ENCODE data around the gene CWH43.
A peak's percentile ranks its signal among the peaks of the same experiment; 100 is the strongest.
"Not testable (repeated sequence)": the region's sequence is repeated elsewhere in the genome, so short reads cannot be mapped to it uniquely, and the experiment has no call there.

Gene CWH43

DNA sequence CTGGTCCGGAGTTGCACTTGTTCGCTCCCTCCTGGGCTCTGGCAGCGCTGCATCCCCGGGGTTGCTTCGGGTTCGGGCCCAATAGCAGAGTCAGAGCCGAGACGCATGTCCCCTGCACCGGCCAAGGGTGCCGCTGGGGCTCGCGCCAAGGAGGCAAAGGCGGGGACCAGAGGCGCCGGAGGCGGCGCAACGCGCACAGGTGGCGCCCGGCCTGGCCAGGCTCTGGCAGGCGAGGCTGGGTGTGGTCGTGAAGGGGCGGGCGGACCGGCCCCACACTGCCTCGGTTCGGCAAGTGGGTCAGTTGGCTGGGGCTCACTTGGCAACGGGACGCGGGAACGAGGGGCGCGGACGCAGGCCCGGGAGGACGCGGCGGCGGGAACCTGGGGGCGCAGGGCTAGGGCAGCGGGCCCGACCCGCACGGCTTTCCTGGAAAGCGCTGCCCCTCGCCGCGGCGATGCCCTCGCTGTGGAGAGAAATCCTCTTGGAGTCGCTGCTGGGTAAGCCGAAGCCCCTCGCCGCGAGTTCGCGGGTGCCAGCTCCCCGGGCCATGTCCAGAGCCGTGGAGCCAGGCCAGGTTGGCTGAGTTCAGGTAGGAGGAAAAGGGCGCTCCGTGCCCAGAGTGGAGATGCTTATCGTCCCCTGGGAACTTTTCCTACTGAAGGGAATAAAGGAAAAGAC lies at the start of gene CWH43:
Gene CWH43, plus strand, starts transcription at position 300 of the 678 bp plus-strand sequence. Its CDS starts 155 bp downstream, at position 455.
- DNase-seq = peak; percentile 15

DNA sequence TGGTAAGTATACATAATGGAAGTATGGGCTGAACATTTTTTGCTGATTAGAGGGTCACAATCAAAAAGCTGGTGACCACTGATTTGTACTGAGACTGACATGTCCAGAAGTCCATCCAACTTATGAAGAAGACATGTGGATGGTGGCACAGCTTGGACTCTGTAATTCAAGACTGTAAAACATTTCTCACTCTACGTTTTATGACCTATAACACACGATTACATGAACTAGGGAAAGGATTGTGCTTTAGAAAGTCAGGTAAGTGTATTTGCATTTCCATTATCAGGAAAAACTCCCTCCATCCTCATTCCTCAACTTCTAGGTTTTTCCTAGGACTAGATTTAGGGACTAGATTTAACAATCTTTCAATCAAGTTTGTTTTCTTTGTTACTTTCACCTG lies 49.0 kb upstream of the CWH43 start:
- no peak for DNase-seq

DNA sequence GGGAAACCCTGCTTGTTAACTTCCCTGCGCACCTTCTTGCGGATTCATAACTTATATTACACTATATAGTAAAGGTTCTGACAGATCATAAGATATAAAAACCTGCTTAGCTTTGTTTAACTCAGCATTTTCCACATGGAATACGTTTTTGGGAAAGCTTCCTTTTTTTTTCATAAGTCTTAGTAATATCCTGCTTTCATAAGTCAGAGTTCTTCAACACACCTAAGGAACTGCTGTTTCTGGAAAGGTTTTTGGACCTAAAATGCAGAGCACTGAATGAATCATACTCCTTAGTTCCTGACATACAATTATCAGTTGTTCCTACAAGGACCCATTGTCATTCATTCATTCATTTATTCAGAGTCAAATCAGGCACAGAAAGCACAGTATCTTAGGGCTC lies 47.2 kb upstream of the CWH43 start:
- no peak for DNase-seq

DNA sequence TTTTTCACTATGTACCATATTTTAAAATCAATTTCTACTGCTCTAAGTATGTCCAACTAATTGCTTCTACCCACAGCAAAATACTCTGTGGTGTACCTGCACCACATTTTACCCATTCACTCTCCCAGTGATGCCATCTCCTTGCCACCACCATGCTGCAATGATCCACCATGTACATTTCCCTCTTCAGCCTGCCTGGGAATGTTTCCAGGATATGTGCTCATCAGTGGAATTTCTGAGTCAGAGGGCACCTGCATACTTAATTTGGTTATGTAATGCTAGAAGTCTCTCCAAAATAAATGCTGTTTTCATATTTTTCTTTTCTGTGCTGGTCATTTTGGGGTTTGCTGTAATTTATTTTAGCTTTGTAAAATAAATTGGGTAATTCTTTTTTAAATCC lies 46.3 kb upstream of the CWH43 start:
- DNase-seq = peak; percentile 2

DNA sequence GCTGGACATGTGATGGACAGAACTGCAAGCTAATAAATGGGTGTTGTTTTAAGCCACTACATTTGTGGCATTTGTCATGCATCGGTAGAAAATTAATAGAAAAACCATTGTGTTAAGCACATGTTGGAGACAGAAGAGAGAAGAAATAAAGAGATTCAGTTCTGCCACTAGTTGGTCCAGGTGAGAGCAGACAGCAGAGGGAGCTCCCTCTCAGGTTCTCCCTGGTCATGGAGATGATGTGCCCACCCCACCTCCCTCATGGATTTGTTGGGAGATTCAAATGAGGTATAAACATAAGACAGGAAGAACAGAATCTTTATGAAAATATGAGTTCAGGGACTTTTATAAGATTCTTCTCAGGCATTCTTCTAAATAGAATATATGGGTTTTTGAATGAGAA lies 42.7 kb upstream of the CWH43 start:
- peak; percentile 68 for DNase-seq

DNA sequence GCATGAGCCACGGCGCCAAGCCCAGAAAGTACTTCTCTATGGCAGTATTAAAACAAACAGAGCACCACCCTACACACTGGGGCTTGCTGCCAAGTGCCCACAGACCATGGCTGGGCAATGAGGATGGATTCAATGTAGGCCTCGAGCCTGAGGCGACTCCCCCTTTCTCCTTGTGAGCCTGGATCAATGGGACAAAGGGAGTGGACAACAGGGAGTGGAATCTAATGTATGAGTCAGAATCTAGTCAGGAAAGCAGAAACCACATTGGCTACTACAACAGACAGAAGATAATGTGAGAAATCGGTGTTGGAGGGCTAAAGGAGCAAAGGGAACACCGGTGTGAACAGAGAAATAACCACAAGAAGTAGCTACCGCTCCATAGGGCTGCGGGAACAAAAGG lies 41.8 kb upstream of the CWH43 start:
- peak; percentile 86 for DNase-seq

DNA sequence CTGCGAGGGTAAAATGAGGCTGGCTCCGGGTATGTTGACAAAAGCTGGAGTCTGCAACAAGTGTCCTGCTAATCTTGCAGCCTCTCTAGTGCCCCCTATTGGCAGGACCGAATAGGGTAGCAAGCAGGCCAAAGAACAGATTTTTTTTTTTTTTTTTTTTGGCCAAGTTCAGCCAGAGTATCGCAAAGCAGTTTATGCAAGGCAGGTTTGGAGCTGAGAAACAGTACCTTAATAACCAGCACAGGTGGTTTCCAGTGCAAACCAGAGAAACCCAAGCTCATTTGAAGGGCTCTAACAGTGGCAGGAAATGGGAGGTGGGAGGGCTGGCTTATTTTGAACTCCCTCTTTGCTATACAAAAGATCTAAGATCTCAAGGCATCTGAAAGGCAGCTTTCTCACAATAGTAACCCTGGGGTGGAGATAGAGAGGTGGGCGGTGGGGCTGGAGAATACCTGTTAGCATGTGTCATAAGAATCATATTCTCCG lies 41.3 kb upstream of the CWH43 start:
- peak; percentile 78 for DNase-seq

DNA sequence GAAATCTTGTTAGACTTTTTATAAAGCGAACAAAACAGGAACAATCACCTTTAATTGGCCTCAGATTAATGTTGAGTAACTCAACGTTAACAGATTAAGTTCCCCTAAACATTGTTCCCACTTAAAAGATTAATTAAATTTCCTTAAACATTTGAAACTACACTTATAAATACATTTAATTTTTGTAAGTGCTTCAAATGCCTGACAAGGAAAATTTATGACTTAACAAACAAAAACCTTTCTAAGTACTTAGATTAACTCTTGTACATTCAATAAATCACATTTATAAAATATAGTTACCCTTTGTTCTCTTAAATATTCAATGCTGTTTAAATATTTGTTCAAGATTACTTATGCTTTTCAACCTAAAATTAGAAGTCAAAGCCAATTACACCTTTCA lies 40.1 kb upstream of the CWH43 start:
- DNase-seq = peak; percentile 91

DNA sequence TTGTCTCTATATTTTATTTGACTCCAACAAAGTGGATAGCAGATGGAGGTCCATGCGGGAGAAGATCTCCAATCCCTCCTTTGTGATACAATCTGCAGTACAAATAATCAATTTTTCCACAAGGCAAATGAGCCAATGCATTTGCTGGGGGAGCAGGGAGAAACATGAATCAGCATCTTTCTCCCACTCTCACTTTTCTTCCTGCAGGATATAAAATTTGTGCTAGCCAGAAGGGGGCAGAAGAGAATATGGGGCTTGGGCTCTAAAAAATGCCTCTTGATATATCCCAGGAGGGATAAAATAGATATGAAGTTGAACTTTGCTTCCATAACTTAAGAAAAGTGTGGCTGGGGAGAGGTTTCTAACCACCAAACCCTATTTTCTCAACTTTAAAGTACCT lies 38.3 kb upstream of the CWH43 start:
- DNase-seq = peak; percentile 12

DNA sequence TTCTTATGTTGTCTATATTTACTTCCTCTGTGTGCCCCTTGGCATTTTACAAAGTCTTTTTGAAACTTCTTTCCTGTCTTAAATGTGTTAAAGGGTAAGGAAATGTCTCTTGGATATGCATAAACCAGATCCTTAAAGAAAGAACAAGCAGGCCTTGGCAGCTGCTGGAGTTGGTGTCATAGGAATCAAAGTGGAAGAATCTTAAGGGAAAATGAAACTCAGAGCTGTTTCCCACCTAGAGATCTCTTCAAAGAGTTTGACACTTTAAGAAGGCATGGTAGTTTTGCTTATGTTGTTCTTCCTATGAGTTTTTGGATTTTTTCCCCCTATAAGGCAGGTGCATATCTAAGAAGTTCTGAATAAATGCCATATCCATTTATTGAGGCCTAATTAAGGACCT lies 37.0 kb upstream of the CWH43 start:
- DNase-seq = no peak

DNA sequence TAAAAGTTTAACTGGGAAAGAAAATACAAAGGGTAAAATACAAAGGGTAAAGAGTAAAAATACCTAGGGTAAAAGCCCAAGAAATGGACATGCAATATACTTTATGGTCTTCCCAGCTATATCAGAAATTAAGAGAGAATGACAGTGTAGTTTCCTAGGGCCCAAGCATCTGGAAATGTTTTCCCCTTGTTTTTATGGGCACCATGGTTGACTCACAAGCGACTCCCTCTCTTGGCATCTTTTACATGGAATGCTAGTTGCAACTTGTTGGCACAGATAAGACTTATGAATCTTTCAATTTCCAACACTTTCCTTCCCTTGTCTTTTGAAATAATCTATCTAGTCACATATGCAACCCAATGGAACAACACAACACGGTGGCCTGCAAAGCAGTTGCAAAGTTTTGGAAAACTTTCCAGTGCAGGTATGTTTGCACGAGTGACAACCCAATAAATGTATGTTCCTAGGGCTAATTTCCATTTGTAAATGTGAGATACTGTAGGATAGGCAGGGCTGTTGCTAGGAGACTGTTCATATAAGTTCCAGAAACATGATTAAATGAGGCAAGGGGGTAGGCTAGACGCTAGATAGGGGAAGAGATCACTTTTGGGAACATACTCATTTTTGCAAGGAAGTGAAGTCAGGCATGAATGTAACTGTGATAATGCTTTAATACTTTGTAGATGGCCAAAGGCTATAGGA lies 36.4 kb upstream of the CWH43 start:
- no peak for DNase-seq

DNA sequence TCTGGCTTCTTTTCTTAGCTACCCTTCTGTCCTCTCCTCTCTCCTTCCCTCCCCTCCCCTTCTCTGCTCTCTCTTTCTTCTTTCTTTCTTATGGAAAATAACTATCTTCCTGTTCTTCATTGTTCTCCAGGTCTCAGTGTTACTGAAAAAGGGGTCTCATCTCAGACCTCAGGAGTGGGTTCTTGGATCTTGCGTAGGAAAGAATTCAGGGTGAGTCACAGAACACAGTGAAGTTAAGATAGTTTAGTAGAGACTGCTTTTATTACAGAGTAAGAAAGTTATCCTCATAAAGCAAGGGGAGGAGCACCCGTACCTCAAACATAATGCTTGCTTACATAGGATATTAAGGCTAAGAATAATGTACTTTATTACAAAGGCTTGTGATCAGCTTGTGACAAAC lies 31.8 kb upstream of the CWH43 start:
- DNase-seq = no peak

DNA sequence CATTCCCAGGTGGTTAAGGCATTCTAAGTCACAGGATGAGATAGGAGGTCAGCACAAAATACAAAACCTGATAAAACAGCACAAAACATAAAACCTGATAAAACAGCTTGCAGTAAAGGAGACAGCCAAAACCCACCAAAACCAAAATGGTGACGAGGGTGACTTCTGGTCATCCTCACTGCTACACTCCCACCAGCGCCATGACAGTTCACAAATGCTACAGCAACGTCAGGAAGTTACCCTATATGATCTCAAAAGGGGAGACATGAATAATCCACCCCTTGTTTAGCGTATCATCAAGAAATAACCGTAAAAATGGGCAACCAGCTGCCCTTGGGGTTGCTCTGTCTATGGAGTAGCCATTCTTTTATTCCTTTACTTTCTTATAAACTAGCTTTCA lies 28.7 kb upstream of the CWH43 start:
- DNase-seq = not testable (repeated sequence)

DNA sequence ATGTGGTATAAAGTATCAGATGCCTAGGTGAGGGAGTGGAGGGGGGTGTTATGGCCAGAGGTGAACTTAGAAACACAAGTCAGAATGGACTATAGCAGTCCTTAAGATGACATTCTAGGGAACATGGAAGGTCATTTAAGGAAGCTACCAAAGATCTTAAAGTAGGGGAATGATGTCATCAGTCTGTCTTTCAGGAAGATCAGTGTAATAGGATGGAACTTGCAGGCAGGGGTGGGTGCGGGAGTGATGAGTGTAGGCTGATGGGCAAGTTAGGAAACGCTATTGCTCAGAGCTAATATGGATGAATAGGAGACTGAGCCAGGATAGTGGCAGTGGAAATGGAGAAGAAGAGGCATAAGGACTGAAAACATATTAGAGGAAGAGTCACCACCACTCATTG lies 27.5 kb upstream of the CWH43 start:
- no peak for DNase-seq

DNA sequence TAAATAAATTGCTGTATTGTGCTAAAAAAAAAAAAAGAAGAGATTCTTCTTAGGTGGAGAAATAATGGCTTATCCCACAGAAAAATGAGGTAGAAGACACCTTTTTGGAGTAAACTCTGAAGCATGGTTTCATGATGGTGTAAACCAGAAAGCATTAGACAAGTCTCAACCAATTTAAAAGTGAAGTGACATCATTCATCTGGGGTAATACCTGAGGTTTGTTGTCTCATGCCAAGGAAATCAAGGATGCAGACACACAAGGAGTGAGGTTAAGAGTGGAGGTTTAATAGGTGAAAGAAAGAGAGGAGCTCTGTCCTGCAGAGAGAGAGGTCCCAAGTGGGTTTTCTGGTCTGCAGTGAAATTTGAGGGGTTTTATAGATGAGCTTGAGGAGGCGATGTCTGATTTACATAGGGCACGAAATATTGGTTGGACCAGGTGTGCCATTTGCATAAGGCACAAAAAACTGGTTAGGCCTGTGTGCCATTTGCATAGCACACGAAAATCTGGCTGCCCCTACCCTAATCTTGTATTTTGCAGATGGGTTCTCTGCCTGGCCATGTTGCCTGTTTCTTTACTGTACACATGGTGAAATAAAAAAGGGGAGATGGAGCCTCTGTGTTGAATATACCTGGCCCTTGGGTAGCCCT lies 25.0 kb upstream of the CWH43 start:
- DNase-seq = peak; percentile 38

DNA sequence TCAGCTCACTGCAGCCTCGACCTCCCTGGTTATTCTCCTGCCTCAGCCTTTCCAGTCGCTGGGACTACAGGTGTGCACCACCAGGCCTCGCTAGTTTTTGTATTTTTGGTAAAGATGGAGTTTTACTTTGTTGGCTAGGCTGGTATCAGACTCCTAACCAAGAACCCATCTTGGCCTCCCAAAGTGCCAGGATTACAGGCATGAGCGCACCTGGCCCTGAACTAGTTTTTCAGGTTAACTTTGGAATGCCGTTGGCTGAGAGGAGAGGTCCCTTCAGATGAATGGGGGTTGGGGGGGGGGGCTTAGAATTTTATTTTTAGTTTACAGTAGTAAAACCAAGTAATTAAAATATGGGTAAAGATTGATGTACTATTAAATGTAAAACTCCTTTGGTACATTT lies 23.4 kb upstream of the CWH43 start:
- DNase-seq = no peak

DNA sequence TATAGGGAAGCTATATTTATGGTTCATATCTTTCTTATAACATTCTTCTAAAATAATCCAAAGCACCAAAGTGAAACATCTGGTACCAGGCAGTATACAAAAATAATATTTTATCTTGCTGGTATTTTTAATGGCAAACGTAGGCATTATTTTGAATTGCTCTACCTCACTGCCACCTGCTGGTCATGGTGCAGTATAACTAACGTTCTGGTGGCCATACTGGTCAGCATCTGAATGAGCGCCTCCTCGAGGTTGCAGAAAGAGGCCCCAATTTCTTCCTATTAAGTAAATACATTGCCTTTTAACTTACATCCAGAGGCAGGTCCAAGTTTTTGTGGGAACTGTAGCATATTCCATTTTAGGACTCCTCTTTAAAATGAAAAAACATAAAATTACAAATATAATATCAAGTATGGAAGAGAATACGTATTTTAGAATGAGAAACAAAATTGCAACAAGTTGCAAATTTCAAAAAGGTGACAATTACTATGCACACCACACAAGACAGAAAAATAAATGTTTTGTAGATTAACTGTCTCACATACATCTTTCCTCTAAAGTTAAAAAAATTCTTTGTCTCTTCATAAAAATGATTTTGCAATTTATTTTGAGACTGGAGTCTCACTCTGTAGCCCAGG lies 22.9 kb upstream of the CWH43 start:
- DNase-seq = peak; percentile 85

DNA sequence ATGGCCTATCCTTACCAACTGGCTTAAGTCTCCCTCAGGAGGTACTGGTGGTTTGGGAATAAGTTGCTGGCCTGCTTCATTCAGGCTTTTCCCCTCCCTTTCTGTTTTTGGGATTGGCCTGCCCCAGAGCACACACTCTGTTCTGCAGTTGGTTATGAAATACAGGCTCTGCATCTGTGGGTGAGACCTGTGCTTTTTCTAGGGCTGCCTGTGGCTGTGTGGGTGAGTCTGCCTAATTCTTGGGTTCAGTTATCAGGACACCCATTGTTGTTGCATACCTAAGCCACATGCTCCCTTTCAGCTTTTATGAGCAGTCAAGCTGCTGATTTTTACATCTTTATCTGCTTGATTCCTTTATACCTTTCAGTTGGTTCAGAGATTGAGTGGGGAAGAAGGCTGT lies 19.0 kb upstream of the CWH43 start:
- DNase-seq = no peak

DNA sequence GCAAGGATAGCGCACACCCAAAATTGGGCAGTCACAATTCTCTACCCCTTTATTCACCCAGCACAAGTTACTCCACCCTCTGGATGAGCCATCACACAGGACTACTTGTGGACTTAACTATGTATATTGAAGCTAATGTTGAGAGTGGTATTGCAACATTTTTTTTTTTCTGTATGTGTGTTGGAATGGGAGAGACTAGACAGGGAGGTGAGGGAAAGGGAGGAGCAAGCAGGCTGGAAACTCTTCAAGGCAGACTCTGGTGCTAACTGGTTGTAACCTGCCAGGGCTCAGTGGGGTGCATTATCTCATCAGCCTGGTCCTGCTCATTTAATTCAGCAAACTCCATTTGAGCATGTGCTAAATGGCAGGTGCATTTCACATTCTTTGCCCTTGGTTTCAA lies 18.4 kb upstream of the CWH43 start:
- DNase-seq = peak; percentile 35

DNA sequence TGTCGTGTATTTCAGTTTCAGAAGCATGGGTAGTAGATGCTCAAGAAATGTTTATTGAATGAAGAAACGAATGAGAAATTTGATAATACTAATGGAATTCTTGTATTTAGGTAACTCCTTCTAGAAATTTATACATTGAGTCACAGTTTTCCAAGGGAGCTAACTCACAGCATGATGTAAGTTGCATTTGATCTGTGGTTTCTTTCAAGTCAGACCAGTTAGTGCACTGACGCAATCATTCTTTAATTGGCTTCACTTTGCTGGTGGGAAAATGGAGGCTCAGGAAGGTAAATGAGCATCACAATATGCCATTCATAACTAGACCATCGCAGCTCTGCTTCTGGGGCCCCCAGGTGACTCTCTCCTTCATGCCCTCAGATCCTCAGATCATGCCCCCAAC lies 17.3 kb upstream of the CWH43 start:
- no peak for DNase-seq

DNA sequence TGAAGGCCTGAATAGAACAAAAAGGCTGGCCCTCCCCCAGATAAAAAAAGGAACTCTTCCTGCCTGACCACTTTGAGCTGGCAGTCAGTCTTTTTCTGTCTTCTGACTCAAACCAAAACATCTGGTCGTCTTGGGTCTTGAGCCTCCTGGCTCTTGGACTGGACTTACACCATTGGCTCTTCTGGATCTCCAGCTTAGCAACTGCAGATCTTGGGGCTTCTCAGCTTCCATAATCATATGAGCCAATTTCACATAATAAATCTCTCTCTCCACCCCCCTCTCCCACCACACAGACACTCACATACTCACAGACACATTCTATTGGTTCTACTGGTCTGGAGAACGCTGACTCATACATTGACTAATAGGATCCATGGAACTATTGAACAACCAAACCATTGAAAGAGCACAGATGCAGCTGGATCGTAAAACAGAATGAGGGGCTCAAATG lies 15.6 kb upstream of the CWH43 start:
- no peak for DNase-seq

DNA sequence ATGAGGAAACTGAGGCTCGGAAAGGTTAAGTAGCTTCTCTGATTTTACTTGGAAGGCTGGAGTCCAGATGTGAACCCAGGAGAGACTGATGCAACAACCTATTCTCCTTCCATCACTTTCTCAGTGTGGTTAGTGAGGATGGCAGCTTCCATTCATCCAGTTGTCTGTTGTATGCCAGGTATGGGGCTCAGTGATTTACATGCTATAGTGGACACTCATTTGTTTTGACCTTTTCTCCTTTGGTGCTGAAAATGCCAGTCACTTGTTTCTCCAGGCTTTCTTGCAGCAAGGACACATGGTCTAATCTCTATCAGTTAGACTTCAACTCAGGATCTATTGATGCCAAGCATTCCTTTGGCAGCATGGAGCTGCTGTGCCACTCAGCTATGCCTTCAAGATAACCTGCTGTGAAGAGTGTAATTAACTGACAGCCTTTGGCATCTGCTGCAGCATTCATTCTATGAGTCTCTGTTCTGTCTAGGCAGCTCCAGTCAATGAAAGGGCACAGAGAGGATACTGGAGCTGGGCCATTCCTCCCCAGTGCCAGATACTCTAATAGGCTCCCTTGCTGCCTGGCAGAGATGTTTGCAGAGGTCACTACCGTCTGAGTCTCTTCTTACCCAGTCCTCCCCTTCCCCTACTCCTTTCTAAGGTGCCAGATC lies 11.0 kb upstream of the CWH43 start:
- DNase-seq = peak; percentile 54

DNA sequence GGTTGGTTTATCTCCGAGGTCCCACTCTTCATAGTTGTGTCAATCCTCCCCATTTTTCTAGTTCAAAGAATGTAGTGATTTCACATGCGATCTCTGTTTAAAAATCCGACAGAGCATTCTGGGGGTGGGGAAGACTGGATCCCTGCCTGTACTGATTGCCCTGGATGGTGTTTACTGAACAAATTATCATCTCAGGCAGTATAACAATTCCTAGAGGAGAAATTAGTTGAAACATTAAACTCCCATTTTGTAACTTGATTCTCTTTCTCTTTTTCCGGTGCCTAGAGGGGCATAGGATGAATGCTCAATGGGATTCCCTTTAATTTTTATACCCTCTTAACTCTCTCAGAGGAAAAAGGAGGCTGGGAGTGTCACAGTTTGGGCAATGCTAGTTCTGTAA lies 10.0 kb upstream of the CWH43 start:
- DNase-seq = no peak
